Glomerular visceral epithelial cell (primary cell): ENCODE results near the gene INSYN1.
A peak's percentile ranks its signal among the peaks of the same experiment; 100 is the strongest.
"Not testable (repeated sequence)": the region's sequence is repeated elsewhere in the genome, so short reads cannot be mapped to it uniquely, and the experiment has no call there.

Source experiments
- DNase-seq: peaks from one replicate; pipeline ENCODE4 v3.0.0-alpha.2; 2016; ENCODE audit errors: extremely low spot score

Gene INSYN1, protein sequence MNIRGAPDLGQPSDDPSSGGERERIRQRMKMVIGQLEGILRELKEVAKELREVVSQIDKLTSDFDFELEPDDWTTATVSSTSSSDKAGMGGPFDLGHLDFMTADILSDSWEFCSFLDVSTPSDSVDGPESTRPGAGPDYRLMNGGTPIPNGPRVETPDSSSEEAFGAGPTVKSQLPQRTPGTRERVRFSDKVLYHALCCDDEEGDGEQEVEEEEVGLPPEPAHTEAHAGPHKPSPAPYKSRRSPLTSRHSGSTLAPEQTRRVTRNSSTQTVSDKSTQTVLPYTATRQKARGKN

GRCh38 chr15:73753250-73754130 is at the start of gene INSYN1:
Gene INSYN1, minus strand, starts transcription at chr15:73753351. Its CDS starts 2,221 bp downstream, at chr15:73751130.
- peak; percentile 7 for DNase-seq

GRCh38 chr15:73802431-73803041 is 49.4 kb upstream of the INSYN1 start:
- DNase-seq = no peak

DNA sequence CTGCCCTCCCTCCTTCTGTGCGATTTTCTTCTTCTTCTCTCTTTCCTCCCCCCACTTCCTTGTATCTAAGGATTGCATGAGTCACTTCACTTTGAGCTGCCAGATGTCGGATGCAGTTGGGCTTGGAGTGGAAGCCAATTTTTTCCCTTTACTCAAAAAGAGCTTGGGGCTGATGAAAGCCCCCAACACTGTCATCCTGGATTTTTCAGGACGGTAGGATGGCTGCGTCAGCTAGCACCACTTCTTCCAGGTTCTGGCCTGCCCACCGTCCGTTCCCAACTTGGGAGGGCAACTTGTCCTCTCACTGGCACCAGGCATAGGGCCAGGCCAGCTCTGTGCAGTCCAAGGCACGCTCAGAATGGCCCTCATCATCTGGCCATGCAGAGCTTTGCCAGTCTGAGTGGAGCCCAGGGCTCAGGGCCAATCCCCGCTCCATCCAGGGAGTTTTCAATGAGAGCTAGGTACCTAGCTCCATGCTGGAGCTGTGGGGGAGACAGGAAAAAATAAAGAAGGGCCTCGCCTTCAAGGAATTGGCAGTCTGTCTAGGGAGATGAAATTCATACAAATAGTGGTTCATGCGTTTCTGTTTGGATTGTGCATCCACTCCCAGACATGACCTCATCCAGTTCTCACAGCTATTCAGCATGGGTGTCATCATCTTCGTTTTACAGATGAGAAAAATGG is 47.7 kb upstream of the INSYN1 start:
- peak; percentile 68 for DNase-seq

- DNase-seq = peak; percentile 77
These were observed 46.3 kb upstream of the INSYN1 start for GRCh38 chr15:73799466-73799865.

DNA sequence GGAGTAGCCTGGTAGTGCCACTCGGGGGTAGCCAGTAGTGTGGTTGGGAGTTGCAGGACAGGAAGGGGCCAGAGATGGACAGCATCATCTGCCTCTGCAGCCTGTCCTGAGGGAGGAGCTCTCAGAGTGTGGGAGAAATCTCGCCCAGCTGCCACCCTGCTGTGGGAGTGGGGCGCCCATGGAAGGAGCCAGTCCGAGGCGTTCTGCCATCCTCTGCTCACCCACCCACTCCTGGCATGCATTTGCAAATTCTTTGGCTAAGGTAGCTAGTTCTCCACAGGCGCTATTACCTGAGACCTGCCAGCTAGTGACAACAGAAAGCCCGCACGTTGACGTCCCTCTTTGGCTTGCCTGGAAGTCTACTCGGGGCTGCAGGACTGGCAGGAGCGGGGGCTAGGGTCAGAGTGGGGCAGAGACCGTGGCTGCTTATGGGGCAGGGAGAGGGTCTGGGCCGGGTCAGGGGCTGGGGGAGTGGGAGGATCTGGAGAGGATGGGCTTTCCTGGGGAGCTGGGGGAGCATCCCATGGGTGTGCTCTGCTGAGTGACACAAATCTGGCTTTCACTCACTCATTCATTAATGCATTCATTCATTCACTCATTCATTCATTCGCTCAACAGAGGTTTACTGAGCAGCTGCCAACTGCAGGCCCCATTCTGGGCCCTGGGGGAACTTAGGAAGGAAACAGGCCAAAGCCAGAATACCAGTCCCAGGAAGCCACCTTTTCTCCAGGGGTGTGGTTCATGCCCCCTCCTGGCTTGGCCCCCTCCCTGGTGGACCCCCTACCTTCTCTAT is 44.4 kb upstream of the INSYN1 start:
- no peak for DNase-seq

DNA sequence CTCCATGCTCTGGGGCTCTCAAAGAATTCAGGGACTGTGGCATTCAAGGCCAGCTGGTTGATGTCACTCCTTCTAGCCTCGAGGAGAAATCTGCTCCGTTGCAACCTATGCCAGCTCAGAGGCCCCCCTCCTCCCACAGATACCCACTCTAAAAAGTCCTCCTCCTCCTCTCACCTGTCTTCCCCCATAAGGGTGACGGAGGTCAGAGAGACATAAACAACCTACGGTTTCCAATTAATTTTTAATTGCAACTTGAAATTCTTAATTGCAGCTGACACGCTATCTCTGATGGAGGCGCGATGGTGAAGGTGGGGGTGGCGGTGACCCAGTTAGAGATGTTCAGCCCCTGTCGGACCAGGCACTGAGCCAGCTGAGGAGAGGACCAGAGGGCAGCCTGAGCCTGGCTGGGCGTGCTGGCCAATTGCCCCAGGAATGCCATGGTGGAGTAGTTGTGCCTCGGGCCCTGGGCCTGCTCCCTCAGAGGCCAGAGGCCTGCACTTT is 43.2 kb upstream of the INSYN1 start:
- DNase-seq = no peak

GRCh38 chr15:73794443-73795133 is 41.4 kb upstream of the INSYN1 start:
- peak; percentile 21 for DNase-seq

DNA sequence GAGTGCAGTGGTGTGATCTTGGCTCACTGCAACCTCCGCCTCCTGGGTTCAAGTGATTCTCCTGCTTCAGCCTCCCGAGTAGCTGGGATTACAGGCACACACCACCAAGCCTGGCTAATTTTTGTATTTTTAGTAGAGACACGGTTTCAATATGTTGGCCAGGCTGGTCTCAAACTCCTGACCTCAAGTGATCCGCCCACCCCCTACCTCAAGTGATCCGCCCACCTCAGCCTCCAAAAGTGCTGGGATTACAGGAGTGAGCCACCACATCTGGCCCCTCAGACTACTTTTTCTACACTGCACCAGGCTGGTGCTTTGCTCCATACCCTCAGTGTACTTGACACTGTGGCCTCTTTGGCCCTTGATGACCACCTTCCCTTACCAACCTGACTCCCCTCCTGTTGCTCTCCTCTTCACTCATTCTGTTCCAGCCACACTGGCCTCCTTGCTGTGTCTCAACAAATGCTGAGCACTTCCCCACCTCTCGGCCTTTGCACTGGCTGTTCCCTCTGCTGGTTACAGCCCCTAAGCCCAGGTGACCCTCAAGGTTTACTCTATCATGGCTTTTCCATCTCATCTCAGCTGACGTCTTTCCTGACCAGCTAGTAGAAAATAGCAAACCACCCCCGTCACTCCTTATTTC is 39.9 kb upstream of the INSYN1 start:
- DNase-seq = not testable (repeated sequence)

- DNase-seq = no peak
These were observed 39.3 kb upstream of the INSYN1 start for GRCh38 chr15:73792415-73792814.

DNA sequence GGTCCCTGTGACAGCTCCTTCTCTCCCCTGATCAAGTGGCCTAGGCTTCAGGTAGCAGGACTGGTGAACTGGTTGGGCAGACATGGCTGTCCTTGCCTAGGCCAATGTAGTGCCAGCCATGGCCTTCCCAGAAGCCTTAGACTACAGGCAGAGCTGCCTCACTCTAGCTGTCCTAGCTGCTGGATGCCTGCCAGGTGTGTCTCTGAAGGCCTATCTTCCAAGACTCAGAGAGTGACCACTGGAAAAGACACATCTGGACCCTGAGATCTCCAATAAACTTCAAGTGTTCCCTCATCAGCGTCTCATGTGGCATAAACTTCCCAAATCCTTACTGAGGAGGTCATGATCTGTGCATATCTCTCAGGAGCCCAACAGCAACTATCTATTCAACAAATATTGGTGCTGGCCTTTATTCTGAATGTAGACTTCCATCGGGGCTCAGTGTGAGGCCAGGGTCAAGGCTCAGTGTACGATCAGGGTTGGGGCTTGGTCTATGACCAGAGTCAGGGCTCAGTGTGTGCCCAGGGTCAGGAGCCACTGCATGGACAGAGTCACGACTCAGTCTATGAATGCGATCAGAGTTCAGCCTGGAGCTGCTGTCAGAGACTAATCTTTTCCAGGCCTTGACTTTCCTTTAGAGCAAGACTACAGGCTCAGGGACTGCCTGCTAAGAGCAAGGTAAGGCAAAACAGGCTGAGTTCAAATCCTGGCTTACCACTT is 36.5 kb upstream of the INSYN1 start:
- DNase-seq = no peak

GRCh38 chr15:73787621-73788020 is 34.5 kb upstream of the INSYN1 start:
- DNase-seq = no peak

GRCh38 chr15:73786538-73786937 is 33.4 kb upstream of the INSYN1 start:
- DNase-seq = no peak

DNA sequence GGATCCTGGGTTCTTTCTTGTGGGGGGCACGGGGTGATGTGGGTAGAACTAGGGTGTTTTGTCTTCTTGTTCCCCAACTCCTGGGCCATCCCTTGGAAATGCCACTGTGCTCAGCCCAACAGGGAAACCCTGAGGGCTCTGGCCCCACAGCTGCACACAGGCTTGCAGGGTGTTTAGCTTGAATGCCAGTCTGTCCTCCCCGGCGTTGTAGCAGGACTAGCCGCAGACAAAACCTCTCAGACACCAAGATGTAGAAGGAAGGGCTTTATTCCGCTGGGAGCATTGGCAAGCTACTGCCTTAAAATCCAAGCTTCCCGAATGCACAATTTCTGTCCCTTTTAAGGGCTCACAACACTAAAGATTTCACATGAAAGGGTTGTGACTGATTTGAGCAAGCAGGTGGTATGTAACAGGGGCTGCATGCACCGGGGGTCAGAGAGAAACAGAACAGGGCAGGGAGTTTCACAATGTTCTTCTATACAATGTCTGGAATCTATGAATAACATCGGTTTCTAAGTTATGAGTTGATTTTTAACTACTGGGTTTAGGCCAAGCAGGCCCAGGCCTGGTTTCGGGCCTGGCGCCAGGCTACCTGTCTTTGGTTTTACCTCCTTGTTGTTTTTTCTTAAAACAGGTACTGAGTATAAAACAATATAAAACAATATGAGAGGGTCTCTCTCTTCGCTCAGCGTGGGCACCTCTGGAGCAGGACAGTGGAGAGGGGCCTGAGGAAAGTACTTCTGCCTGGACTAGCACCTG is 32.3 kb upstream of the INSYN1 start:
- not testable (repeated sequence) for DNase-seq

DNA sequence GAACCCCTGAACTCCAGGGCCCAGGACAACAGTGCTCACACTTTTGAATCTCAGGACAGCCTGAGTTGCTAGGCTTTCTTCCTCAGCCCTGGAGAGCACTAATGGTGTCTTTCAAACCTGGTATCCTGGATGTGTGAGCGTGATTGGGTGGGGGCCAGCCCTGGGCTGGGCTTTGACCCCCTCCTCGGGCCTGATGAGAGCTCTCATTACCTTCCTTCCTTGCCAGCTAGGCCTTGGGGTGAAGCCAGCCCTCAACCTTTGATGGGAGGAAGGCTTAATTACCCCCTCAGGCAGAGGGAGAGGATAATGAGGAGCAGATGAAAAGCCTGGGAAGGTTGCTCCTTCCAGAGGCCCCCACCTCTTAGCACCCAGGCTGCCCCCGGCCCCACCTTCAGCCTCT is 31.1 kb upstream of the INSYN1 start:
- no peak for DNase-seq

DNA sequence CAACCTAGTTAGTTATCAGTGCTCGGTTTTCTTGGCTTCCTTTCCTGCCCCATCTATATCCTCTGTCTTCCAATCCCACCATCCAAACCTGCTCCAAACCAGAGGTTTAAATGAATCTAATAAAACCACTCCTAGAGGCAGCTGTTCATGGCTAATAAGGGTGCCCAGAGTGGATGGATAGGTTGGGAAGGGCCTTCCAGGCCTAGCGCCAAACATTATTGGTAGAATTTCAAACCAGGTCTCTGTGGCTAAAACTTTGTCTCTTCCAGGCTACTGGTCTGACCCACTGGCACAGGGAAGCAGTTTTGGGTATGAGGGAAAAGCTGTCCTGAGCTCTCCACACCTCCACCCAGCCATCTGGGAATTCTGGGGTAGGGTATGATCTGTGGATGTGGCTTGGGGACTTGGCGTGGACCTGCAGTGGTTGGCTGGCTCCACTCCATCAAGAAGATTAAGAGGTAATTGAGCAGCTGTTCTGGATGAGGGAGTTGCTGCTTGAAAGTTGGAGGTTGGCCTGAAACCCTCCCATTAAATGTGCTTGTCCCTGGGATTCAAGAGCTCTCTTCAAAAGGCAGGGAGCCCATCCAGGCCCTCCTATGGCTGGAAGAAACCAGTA is 29.3 kb upstream of the INSYN1 start:
- no peak for DNase-seq

- DNase-seq = no peak
These were observed 28.1 kb upstream of the INSYN1 start for GRCh38 chr15:73781038-73781925.

DNA sequence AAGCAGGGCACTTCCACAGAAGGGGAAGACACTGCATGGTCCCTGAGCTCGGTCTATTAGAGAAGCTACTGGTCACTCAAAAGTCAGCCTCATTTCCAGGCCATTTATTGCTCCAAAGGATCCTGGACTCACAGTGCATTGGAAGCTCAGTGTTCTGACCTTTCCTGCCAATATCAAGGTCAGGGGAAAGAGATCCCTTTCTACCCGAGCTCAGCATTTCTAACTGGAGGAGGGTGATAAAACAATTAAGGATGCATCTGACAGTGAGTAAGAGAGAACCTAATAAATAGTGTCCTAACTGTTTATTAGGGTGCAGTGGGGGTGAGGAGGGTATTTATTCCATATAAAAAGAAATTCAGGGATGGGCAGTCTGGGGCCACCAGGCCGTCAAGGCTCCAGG is 26.8 kb upstream of the INSYN1 start:
- no peak for DNase-seq
